GM19468 (cell line): ENCODE measurements around the gene PDLIM4.

Experiments used
- ATAC-seq: cut with Tn5 transposase; IDR thresholded peaks from one replicate; pipeline ENCODE4 v1.9.1; 2021; ENCODE audit warnings: mild to moderate bottlenecking, moderate library complexity, moderate number of reproducible peaks; ENCODE audit not compliant: unreplicated experiment; ENCODE audit errors: extremely low read depth

PDLIM4 gene

GRCh38 chr5:132226516-132227234, 30.8 kb upstream of the PDLIM4 start:
- no peak for ATAC-seq

- no peak for ATAC-seq
Measured at GRCh38 chr5:132227235-132227484, 30.3 kb upstream of the PDLIM4 start.

- ATAC-seq: no peak
Measured at GRCh38 chr5:132227485-132228240, 29.8 kb upstream of the PDLIM4 start, which contains the start of gene P4HA2. Gene P4HA2, minus strand, starts transcription at chr5:132227853. Its CDS starts 9,227 bp downstream, at chr5:132218626.

- ATAC-seq: no peak
Measured at GRCh38 chr5:132228241-132229035, 29.1 kb upstream of the PDLIM4 start.

- no peak for ATAC-seq
Measured at GRCh38 chr5:132229236-132229635, 28.3 kb upstream of the PDLIM4 start.

GRCh38 chr5:132230871-132231270, 26.6 kb upstream of the PDLIM4 start:
- ATAC-seq: no peak

GRCh38 chr5:132232465-132232864, 25.0 kb upstream of the PDLIM4 start:
- ATAC-seq: no peak

GRCh38 chr5:132233081-132233480, 24.4 kb upstream of the PDLIM4 start:
- no peak for ATAC-seq

- no peak for ATAC-seq
Measured at GRCh38 chr5:132233811-132234683, 23.4 kb upstream of the PDLIM4 start.

GRCh38 chr5:132234684-132235062, 22.8 kb upstream of the PDLIM4 start:
- ATAC-seq: no peak

GRCh38 chr5:132235340-132235739, 22.2 kb upstream of the PDLIM4 start:
- no peak for ATAC-seq

GRCh38 chr5:132237141-132237540, 20.4 kb upstream of the PDLIM4 start:
- ATAC-seq: no peak

GRCh38 chr5:132237670-132238069, 19.8 kb upstream of the PDLIM4 start:
- ATAC-seq: no peak

GRCh38 chr5:132238169-132238744, 19.2 kb upstream of the PDLIM4 start:
- ATAC-seq: no peak

GRCh38 chr5:132238901-132239500, 18.5 kb upstream of the PDLIM4 start:
- ATAC-seq: no peak

- no peak for ATAC-seq
Measured at GRCh38 chr5:132239776-132240175, 17.7 kb upstream of the PDLIM4 start.

GRCh38 chr5:132243366-132243977, 14.0 kb upstream of the PDLIM4 start:
- no peak for ATAC-seq

- no peak for ATAC-seq
Measured at GRCh38 chr5:132245593-132245992, 11.9 kb upstream of the PDLIM4 start.

GRCh38 chr5:132246806-132247205, 10.7 kb upstream of the PDLIM4 start:
- no peak for ATAC-seq
